Liver (tissue), 9 donors: ENCODE results near the gene TAP1. TPM values are rescaled to one million over a fixed set of nuclear protein-coding genes. Genes with fewer than 3 reads are reported as not detected.

Experiments
- DNase-seq: peaks from one replicate; pipeline ENCODE4 v3.0.0-alpha.2; 2017; ENCODE audit warnings: low spot score
- H3K27ac ChIP-seq, 2 donors: one replicate each; pipeline ENCODE4 v1.7.0; 2013; ENCODE audit warnings: inconsistent platforms in 2 of 2, low read length in 2 of 2, control low read depth in 1 of 2, low read depth in 1 of 2, mild to moderate bottlenecking in 1 of 2
- H3K27me3 ChIP-seq, 4 donors: one replicate each; pipeline versions ENCODE4 v1.6.1 to v1.7.0; 2013; ENCODE audit warnings: low read length in 3 of 4, inconsistent platforms in 1 of 4, mild to moderate bottlenecking in 1 of 4, moderate library complexity in 1 of 4; ENCODE audit not compliant: control insufficient read depth in 4 of 4, insufficient read depth in 4 of 4
- H3K36me3 ChIP-seq, 4 donors: one replicate each; pipeline versions ENCODE4 v1.6.1 to v1.7.0; 2013; ENCODE audit warnings: low read length in 3 of 4, mild to moderate bottlenecking in 3 of 4, low read depth in 1 of 4, moderate library complexity in 1 of 4; ENCODE audit not compliant: control insufficient read depth in 4 of 4, insufficient read depth in 3 of 4
- H3K4me1 ChIP-seq, 4 donors: one replicate each; pipeline versions ENCODE4 v1.6.1 to v1.7.0; 2013; ENCODE audit warnings: low read length in 3 of 4, mild to moderate bottlenecking in 3 of 4, moderate library complexity in 1 of 4; ENCODE audit not compliant: control insufficient read depth in 4 of 4, insufficient read depth in 4 of 4
- H3K4me3 ChIP-seq, 3 donors: one replicate each; pipeline versions ENCODE4 v1.6.1 to v1.7.0; 2013; ENCODE audit warnings: low read length in 3 of 3, control low read depth in 1 of 3, low read depth in 1 of 3, mild to moderate bottlenecking in 1 of 3
- H3K9ac ChIP-seq, 2 donors: one replicate each; pipeline ENCODE4 v1.7.0; 2013; ENCODE audit warnings: low read length in 2 of 2, mild to moderate bottlenecking in 2 of 2, moderate library complexity in 2 of 2, control low read depth in 1 of 2, low read depth in 1 of 2
- H3K9me3 ChIP-seq, 4 donors: one replicate each; pipeline versions ENCODE4 v1.6.1 to v1.7.0; 2013; ENCODE audit warnings: low read length in 3 of 4; ENCODE audit not compliant: control insufficient read depth in 4 of 4
- CTCF ChIP-seq: fragments of 150-350 bp; IDR thresholded peaks from 2 replicates; pipeline ENCODE4 v1.5.1; 2017; ENCODE audit warnings: improper control_type of control experiment, low read depth, low read length; ENCODE audit not compliant: missing input control
- EGR1 ChIP-seq, 2 donors: IDR thresholded peaks; 2 replicates each; pipeline ENCODE4 v1.6.1; 2016 to 2018; ENCODE audit warnings: antibody characterized with exemption in 2 of 2, low read depth in 2 of 2
- FOXA1 ChIP-seq: IDR thresholded peaks from 2 replicates; pipeline ENCODE4 v1.6.1; 2016; ENCODE audit warnings: antibody characterized with exemption
- FOXA2 ChIP-seq: IDR thresholded peaks from 2 replicates; pipeline ENCODE4 v1.6.1; 2016; ENCODE audit warnings: antibody characterized with exemption
- GABPA ChIP-seq, 2 donors: IDR thresholded peaks in 1 of 2; conservative IDR thresholded peaks in 1 of 2; 2 replicates each; pipeline ENCODE4 v1.6.1; 2016; ENCODE audit warnings: antibody characterized with exemption in 2 of 2, mild to moderate bottlenecking in 1 of 2, moderate library complexity in 1 of 2
- HNF4A ChIP-seq, 2 donors: conservative IDR thresholded peaks; 2 replicates each; pipeline ENCODE4 v1.6.1; 2016; ENCODE audit warnings: antibody characterized with exemption in 2 of 2, mild to moderate bottlenecking in 2 of 2
- HNF4G ChIP-seq: IDR thresholded peaks from 2 replicates; pipeline ENCODE4 v1.6.1; 2016; ENCODE audit warnings: antibody characterized with exemption
- JUND ChIP-seq, 2 donors: IDR thresholded peaks; 2 replicates each; pipeline ENCODE4 v1.6.1; 2016; ENCODE audit warnings: antibody characterized with exemption in 2 of 2
- MAX ChIP-seq: IDR thresholded peaks from 2 replicates; pipeline ENCODE4 v1.6.1; 2016; ENCODE audit warnings: antibody characterized with exemption
- NR2F2 ChIP-seq: IDR thresholded peaks from 2 replicates; pipeline ENCODE4 v1.6.1; 2016; ENCODE audit warnings: antibody characterized with exemption
- RAD21 ChIP-seq, 2 donors: IDR thresholded peaks; 2 replicates each; pipeline ENCODE4 v1.6.1; 2016; ENCODE audit warnings: antibody characterized with exemption in 2 of 2, mild to moderate bottlenecking in 2 of 2
- RXRA ChIP-seq, 2 donors: IDR thresholded peaks; 2 replicates each; pipeline ENCODE4 v1.6.1; 2017 to 2018; ENCODE audit warnings: antibody characterized with exemption in 2 of 2, mild to moderate bottlenecking in 1 of 2
- SP1 ChIP-seq: IDR thresholded peaks from 2 replicates; pipeline ENCODE4 v1.6.1; 2018; ENCODE audit warnings: antibody characterized with exemption, mild to moderate bottlenecking
- TAF1 ChIP-seq: conservative IDR thresholded peaks from 2 replicates; pipeline ENCODE4 v1.6.1; 2016; ENCODE audit warnings: antibody characterized with exemption, mild to moderate bottlenecking
- YY1 ChIP-seq: IDR thresholded peaks from 2 replicates; pipeline ENCODE4 v1.6.1; 2016; ENCODE audit warnings: antibody characterized with exemption, mild to moderate bottlenecking
- WGBS: extraction: QIAGEN DNeasy Blood & Tissue Kit; methylation state at CpG from one replicate; pipeline ENCODE4 v1.1.7; 2013; 5-methylcytosine and 5-hydroxymethylcytosine counted together
- polyA plus RNA-seq, 2 donors: library from polyadenylated mRNA; stranded (reverse) in 1 of 2; unstranded in 1 of 2; fragments of 200-250 nt in 1 of 2; fragments of >200 nt in 1 of 2; fragmentation: Nextera tagmentation in 1 of 2; extraction: Ambion mirVana in 1 of 2; gene quantifications; one replicate each; pipeline versions ENCODE4 v1.2.1 to v1.2.3, GENCODE V29; 2013 to 2015
- total RNA-seq, 2 donors: library from RNA; depleted of rRNA; stranded (reverse); fragments of >200 nt; gene quantifications; one replicate each; pipeline ENCODE4 v1.2.3, GENCODE V29; 2014
- TF ChIP-seq, protein P1 (sequence below): IDR thresholded peaks from 2 replicates; pipeline ENCODE4 v1.6.1; 2016; ENCODE audit warnings: antibody characterized with exemption
- TF ChIP-seq, protein P2 (sequence below): IDR thresholded peaks from 2 replicates; pipeline ENCODE4 v1.6.1; 2016; ENCODE audit warnings: antibody characterized with exemption, mild to moderate bottlenecking
- TF ChIP-seq, protein P3 (sequence below): IDR thresholded peaks from 2 replicates; pipeline ENCODE4 v1.6.1; 2016; ENCODE audit warnings: antibody characterized with exemption
- donor health status: healthy.
- donor health status: healthy.
- donor health status: healthy.
- donor health status: healthy.
- donor health status: healthy.

Gene TAP1
- total and polyA plus RNA-seq, 4 donors, result 9.8 to 18.2 (median 12.3) TPM

DNA sequence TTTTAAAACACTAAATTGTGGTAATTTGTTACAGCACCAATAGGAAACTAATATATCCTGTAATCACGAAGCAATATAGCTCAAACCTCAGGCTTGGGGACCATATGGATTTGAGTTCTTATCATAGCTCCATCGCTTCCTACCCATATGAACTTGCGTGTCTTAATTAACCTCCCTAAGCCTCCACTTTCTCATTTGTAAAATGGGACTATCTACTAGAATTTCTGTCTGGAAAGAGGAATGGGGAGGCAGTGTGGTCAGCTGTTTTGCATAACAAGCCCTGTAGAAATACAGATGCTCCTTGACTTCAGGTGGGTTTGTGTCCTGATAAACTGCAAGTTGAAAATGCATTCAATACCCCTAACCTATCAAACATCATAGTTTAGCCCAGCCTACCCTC, 53.8 kb downstream of the TAP1 start:
- Histone ChIP-seq H3K27me3 (peaks cover 0 to 7% (median 0%) of the 10 kb centered on the region in 4 donors), H3K9me3 (no peaks in the 10 kb centered on the region), H3K27ac (no peak overlapping the region), H3K36me3 (no peaks in the 10 kb centered on the region), H3K9ac (no peak overlapping the region), H3K4me1 (peaks cover 0 to 9% (median 7%) of the 10 kb centered on the region in 4 donors), H3K4me3 (no peak overlapping the region)
- TF ChIP-seq MAX (no peak), HNF4G (no peak), NR2F2 (no peak), TAF1 (no peak), GABPA (IDR thresholded peaks at IDR 0.05 in 1 of 2, conservative IDR thresholded peaks at IDR 0.05 in 1 of 2) (no peak), CTCF (no peak), HNF4A (conservative IDR thresholded peaks at IDR 0.05) (no peak), RAD21 (IDR thresholded peaks at IDR 0.05) (no peak), SP1 (no peak), FOXA1 (no peak), RXRA (IDR thresholded peaks at IDR 0.05) (no peak), YY1 (no peak), EGR1 (IDR thresholded peaks at IDR 0.05; ENCODE audit: low read depth in 2 of 2) (no peak), JUND (IDR thresholded peaks at IDR 0.05) (no peak), FOXA2 (no peak)
- TF ChIP-seq, protein P1, sequence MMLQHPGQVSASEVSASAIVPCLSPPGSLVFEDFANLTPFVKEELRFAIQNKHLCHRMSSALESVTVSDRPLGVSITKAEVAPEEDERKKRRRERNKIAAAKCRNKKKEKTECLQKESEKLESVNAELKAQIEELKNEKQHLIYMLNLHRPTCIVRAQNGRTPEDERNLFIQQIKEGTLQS, result no peak
- TF ChIP-seq, protein P2, sequence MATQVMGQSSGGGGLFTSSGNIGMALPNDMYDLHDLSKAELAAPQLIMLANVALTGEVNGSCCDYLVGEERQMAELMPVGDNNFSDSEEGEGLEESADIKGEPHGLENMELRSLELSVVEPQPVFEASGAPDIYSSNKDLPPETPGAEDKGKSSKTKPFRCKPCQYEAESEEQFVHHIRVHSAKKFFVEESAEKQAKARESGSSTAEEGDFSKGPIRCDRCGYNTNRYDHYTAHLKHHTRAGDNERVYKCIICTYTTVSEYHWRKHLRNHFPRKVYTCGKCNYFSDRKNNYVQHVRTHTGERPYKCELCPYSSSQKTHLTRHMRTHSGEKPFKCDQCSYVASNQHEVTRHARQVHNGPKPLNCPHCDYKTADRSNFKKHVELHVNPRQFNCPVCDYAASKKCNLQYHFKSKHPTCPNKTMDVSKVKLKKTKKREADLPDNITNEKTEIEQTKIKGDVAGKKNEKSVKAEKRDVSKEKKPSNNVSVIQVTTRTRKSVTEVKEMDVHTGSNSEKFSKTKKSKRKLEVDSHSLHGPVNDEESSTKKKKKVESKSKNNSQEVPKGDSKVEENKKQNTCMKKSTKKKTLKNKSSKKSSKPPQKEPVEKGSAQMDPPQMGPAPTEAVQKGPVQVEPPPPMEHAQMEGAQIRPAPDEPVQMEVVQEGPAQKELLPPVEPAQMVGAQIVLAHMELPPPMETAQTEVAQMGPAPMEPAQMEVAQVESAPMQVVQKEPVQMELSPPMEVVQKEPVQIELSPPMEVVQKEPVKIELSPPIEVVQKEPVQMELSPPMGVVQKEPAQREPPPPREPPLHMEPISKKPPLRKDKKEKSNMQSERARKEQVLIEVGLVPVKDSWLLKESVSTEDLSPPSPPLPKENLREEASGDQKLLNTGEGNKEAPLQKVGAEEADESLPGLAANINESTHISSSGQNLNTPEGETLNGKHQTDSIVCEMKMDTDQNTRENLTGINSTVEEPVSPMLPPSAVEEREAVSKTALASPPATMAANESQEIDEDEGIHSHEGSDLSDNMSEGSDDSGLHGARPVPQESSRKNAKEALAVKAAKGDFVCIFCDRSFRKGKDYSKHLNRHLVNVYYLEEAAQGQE, result no peak
- TF ChIP-seq, protein P3, sequence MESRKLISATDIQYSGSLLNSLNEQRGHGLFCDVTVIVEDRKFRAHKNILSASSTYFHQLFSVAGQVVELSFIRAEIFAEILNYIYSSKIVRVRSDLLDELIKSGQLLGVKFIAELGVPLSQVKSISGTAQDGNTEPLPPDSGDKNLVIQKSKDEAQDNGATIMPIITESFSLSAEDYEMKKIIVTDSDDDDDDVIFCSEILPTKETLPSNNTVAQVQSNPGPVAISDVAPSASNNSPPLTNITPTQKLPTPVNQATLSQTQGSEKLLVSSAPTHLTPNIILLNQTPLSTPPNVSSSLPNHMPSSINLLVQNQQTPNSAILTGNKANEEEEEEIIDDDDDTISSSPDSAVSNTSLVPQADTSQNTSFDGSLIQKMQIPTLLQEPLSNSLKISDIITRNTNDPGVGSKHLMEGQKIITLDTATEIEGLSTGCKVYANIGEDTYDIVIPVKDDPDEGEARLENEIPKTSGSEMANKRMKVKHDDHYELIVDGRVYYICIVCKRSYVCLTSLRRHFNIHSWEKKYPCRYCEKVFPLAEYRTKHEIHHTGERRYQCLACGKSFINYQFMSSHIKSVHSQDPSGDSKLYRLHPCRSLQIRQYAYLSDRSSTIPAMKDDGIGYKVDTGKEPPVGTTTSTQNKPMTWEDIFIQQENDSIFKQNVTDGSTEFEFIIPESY, result no peak
- 57% methylated on average over 3 of the region's 3 CpGs for WGBS
- DNase-seq, result no peak
